ENCODE results near the gene RAB5A.
"Not testable (repeated sequence)": the region's sequence is repeated elsewhere in the genome, so short reads cannot be mapped to it uniquely, and the experiment has no call there.

The RAB5A gene

DNA sequence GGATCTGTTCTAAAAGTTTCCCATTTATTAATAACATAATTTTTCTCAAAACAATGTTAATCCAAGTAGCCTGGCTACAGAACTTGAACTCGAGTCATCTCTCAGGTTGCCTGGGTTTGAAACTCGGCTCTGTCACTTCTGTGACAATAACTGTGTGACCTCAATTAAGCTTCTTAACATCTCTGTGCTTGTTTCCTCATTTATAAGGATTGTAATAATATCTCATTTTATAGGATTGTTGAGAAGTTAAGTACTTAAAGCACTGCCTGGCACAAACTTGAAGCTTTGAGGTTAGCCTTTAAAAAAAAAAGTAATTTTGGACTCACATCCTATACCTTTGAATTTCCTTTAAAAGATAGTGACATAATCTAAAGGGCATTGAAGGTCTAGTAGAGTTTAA, 3.4 kb downstream of the RAB5A start:
- no peak for DNase-seq

- no peak for DNase-seq
Measured at GRCh38 chr3:19954676-19955075, 7.8 kb downstream of the RAB5A start.

- not testable (repeated sequence) for DNase-seq
Measured at GRCh38 chr3:19957354-19957753, 10.5 kb downstream of the RAB5A start.

DNA sequence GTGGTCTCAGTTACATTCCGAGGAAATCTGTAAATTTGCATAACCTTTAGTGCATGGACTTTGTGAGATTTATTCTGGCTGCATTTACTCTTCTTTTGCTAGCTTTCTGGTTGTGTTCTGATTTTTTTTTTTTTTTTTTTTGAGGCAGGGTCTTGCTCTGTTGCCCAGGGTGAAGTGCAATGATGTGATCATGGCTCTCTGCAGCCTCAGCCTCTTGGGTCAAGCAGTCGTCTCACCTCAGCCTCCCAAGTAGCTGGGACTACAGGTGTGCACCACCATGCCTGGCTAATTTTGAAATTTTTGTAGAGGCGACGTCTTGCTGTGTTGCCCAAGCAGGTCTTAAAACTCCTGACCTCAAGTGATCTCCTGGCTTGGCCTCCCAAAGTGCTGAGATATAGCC, 12.6 kb downstream of the RAB5A start:
- DNase-seq = no peak

DNA sequence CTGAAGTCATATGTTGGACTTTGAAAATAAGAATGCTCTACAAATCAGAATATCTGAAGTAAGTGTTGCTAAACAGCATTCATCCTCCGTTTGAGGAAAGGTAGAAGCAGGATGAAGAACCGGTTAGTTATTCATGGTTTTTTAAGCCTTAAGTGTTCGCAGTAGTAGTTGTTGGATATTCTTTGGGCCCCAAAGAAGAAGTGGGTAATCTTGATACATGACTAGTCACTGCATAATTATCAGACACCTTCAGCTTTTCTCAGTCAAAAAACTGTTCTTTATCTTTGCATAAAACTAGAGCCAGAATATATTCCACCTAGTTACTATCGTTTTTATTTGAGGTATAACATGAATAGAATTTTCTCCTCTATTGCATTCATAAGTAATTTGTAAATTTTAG, 13.8 kb downstream of the RAB5A start:
- no peak for DNase-seq

DNA sequence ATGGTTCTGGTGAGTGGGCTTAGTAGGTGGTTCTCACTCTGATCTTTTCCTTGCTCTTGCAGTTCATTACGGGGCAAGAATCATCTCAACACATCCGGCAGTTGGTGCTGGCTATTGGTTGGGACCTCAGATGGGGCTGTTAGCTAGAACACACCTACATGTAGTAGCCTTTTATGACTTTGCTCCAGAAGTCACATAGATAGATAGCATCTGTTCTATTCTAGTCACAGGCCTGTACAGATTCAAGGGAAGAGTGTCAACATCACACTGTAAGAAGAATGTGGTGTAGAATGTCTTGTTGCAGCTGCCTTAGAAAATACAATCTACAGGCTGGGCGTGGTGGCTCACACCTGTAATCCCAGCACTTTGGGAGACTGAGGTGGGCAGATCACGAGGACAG, 15.1 kb downstream of the RAB5A start:
- DNase-seq = no peak

GRCh38 chr3:19967208-19967607, 20.3 kb downstream of the RAB5A start:
- no peak for DNase-seq

- no peak for DNase-seq
Measured at GRCh38 chr3:19967812-19968211, 20.9 kb downstream of the RAB5A start.

DNA sequence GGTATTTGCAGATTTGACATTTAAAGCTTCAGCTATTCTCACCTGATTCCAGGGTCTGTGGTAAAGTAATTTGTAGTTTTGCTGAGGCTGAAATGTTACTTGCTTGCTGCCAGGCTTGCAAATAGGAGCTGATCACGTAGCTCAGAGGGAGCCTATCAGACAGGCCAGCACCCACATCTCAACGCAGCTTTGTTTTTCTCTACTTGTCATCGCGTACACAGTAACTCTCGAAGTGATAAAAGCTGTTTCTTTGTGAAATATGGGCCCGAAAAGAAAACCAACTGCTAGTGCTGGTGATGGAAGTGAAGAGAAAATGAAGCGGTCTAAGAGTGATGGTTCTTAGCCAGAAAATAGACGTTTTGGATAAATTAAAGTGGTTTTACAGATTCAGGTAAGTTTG, 23.4 kb downstream of the RAB5A start:
- DNase-seq = no peak

DNA sequence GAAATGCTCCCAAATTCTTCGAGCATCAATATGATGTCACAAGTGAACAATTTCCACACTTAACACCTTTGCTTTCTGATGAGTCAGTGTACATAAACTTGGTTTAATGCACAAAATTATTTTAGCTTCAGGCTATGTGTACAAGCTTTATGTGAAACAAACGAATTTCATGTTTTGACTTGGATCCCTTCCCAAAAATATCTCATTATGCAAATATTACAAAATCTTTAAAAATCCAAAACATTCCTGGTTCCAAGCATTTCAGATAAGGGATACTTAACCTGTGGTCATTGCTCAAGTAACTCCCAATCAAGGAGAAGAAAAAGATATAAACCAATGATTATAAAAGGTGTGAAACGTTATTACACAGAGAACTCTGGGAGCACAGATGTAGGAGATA, 25.2 kb downstream of the RAB5A start:
- no peak for DNase-seq

DNA sequence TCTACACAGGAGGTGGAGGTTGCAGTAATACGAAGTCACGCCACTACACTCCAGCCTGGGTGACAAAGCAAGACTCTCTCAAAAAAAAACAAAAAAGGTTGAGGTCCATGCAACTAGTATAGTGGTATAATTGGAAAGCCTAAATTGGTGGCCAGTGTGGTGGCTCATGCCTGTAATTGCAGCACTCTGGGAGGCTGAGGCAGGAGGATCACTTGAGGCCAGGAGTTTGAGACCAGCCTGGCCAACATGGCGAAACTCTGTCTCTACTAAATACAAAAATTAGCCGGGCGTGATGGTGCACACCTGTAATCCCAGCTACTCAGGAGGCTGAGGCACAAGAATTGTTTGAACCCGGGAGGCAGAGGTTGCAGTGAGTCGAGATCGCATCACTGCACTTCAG, 42.0 kb downstream of the RAB5A start:
- DNase-seq = not testable (repeated sequence)

GRCh38 chr3:19994796-19995195, 47.9 kb downstream of the RAB5A start:
- DNase-seq = no peak

GRCh38 chr3:19997502-19997901, 50.6 kb downstream of the RAB5A start:
- DNase-seq = no peak

DNA sequence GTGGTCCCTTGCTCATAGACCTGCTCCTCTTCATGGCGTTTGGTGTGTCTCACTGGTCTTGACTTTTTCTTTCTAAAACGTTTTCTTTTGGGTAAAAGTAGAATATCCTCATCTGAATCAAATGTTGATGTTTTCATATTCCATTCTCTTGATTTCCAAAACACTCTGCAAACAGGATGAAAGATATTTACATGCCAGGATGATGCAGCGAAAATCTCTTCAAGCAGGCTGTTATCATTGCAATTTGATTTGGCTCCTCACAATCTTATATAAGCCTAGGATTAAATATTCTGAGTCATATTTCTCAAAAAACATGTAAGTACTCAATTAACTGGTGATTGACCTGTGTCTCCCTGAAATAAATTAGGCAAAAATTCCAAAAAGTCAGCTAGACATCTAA, 55.0 kb downstream of the RAB5A start:
- no peak for DNase-seq

- DNase-seq = no peak
Measured at GRCh38 chr3:20007960-20008359, 61.1 kb downstream of the RAB5A start.

- DNase-seq = no peak
Measured at GRCh38 chr3:20008646-20009045, 61.7 kb downstream of the RAB5A start.

DNA sequence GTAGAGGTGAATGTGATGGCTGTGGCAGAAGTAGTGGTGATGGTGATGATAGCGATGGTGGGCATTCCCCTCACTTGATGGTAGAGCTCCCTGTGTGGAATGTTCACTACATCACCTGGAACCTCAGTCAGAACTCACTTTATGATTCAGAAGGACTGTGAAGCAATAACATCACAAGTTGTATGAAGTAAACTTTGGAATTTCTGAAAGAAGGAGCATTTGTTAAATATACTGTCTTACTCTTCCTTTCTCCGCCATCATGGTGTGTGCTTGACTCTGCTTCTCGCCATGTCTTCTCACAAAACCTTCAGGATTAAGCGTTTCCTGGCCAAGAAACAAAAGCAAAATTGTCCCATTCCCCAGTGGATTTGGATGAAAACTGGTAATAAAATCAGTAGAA, 65.3 kb downstream of the RAB5A start, which contains the start of gene PP2D1:
Gene PP2D1 (minus strand): TSS at position 101 of the 400 bp plus-strand sequence. CDS start 192 bp downstream, outside the sequence.
- DNase-seq = no peak

- no peak for DNase-seq
Measured at GRCh38 chr3:20013396-20013795, 66.5 kb downstream of the RAB5A start.

- no peak for DNase-seq
Measured at GRCh38 chr3:20015525-20015924, 68.6 kb downstream of the RAB5A start.

GRCh38 chr3:20016076-20016475, 69.2 kb downstream of the RAB5A start:
- not testable (repeated sequence) for DNase-seq

- DNase-seq = no peak
Measured at GRCh38 chr3:20022954-20023622, 76.2 kb downstream of the RAB5A start.

GRCh38 chr3:20023623-20024405, 76.9 kb downstream of the RAB5A start:
- DNase-seq = no peak

DNA sequence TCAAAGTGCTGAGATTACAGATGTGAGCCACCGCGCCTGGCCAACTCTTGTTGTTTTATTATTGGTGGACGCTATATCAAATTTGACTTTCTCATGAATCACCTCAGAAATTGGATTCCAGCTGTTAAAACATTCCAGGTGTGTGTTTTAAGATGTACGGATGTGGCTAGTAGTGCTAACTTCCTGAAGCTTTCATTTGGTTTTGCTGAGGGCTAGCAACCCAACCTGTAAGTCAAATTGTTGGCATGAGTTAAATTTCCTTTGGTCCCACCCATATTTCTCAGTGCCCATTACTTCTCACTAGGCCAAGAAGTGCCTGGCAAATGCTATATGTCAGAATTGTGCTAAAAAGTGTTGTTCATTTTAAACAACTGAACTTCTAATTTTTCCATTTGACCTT, 80.2 kb downstream of the RAB5A start:
- no peak for DNase-seq

GRCh38 chr3:20028905-20029331, 82.0 kb downstream of the RAB5A start:
- DNase-seq = no peak
